GM21367 (cell line): ENCODE results near the gene KDM2B.

Source experiments
- ATAC-seq: cut with Tn5 transposase; IDR thresholded peaks from one replicate; pipeline ENCODE4 v1.9.1; 2021; ENCODE audit not compliant: unreplicated experiment

KDM2B gene

DNA sequence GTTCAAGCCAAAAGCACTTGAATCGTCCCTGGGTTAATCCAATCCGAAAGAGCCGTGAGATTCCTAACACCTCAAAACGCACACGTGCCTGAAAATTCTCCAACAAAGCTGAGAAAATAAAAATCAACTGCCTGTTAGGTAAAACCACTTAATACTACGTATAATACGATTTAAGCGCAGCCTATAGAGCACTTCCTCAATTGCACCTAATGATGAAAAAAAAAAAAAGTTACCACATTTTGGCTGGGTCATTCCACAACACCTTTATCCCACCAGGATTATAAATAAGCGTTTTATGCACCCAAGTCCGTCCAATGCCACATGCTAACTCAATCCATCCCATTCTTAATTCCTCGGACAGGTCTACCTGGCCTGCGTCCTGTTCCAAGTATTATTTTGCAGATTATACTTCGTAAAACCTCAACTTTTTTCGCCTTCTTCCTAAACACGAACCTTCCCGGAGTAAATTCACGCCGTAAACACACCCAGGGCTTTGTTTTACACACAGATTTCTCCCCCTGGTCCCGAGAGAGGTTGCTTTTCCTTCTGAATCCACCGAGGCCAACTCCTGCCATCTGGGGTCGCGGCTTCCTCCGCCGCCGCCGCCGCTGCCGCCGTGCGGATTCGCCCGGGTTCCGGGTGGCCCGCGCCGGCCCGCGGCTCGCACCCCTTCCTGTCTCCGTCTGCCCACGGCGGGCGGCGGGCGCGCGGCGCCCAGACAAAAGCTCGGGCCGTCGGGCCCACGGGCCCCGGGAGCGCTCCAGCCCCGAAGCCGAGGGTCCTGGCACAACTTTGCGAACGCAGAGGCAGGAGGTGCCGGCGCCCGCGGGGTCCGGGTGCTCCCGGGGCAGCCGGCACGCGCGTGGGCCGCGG, 114.7 kb downstream of the KDM2B start:
- peak; percentile 7 for ATAC-seq

DNA sequence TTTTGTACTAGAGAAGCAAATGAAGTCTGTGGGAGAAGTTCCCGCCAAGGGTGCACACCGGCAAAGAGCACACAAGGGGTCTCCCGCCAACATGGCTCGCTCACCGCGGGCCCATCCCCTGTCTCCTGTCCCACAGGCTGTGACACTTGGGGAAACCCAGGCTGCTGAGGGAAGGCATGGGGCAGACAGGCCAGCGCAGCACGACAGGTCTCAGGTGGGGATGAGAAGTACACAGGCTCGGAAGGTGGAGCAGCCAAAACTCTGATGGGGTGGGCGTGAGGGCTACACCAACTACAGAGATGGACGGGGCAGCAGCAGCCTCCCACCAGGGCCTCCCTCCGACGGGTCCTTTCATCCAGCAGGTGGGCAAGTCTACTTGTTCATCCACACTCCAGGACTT, 116.5 kb downstream of the KDM2B start:
- ATAC-seq, result no peak

DNA sequence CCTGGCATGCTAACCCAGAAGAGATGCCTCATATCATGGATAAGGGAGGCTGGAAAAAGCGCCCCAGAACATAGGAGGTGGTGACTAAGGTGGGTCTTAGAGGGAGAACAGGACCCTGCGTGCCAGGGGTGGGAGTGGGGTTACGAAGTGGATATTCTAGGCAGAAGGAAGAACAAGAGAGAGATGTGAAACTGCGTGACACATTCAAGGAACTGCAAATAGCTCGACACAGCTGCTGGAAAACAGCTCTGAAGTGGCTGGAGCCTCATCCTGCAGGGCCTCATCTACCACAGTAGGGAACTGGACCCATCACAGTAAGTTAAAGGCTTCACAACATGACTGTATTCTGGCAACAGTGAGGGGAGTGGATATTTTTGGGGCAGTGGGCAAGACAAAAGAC, 119.8 kb downstream of the KDM2B start:
- ATAC-seq, result no peak

DNA sequence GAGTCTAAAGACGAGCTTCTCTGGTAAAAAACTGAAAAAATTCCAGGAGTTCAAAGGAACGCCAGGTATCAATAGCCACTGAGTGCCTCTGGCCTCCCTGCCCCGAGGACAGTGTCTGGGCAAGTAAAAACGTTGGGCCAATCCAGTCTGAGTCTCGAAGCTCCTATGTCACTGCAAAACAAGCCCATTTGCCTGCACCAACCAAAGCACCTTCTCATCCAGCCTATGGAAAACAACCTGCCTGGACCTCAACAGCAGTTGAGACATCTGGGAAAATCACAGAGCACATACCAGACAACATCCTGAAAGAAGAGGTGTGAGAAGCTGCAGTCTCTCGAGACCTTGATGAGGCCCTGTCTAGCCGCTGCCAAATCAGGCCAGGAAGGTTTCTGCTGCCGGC, 124.3 kb downstream of the KDM2B start:
- ATAC-seq, result no peak

DNA sequence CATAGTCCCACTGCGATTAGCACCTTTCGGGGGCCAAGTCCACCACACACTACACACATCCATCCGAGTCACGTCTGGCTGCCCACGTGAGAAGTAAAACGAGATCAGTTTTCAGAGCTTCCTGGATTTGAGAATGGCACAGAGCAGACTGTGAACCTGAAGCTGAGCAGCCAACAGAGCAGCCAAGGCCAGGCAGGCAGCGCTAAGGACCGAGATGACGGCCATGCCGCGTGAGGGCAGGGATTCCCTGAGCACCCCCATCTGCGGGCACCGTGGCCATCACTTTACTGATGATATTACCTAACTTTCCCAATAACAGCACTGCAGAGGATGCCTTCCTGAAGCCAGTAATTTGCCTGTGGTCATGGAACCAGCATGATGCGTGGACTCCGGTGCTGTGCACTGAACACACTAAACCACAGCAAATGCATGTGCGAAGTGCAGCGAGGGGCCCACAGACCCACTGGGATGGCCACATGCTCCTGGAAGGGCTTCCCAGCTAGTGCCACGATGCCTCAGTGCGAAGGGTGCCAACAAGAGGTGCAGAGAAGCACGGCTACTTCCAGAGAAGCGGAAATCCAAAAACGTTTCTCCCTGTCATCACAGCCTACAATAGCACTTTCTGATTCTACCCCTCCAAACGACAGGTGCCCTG, 124.9 kb downstream of the KDM2B start:
- no peak for ATAC-seq

DNA sequence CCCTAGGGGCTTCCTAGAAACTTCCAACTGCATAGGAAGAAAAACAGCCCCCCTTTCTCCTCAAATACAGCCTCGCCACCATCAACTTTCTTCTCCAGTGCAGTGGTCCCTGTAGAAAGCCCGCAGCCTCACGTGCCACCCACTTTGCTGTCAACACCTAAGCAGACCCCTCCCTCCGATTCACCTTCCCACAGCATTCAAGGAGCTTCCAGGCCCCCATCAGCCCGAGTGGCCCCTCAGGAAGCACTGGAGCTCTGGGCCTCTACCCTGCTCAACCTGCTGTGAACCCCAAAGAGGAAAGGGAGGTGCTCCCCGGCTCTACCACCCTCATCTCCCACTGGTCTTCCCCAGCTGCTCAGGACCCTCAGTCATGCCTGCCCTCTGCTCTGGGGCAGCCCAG, 125.9 kb downstream of the KDM2B start:
- no peak for ATAC-seq

DNA sequence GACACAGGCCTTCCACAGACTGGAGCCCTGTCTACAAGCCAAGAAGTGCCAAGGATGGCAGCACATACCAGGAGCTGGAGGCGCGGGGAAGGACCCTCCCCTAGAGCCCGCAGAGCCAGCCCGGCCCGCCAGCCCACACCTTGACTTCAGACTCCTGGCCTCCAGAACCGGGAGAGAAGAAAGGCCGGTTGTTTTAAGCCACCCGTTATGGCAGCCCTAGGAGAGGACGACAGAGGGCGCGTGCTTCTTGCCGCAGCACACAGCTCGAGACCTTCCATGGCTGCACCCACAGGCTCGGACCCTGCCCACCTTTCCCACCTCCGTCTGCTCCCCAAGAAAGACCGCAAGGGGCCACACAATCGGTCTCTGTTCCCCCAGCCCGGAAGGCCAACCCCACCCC, 127.2 kb downstream of the KDM2B start:
- no peak for ATAC-seq

DNA sequence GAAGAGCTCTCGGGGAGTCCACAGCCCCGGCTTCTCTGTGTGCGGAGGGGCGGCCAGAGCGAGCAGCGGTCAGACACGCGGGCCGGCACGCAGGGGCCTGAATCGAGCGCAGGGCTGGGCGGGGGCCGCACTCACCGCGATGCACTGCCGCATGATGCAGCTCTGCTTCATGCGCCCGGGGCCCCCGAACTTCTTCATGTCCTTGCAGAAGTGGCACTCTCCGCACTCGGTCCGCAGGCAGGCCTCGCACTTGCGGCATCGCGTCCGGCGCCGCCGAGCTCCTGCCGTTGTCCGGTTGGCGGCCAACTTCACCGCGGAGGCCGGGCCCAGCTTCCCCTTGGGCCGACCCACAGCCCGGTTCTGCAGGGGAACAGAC, 127.8 kb downstream of the KDM2B start:
- no peak for ATAC-seq

DNA sequence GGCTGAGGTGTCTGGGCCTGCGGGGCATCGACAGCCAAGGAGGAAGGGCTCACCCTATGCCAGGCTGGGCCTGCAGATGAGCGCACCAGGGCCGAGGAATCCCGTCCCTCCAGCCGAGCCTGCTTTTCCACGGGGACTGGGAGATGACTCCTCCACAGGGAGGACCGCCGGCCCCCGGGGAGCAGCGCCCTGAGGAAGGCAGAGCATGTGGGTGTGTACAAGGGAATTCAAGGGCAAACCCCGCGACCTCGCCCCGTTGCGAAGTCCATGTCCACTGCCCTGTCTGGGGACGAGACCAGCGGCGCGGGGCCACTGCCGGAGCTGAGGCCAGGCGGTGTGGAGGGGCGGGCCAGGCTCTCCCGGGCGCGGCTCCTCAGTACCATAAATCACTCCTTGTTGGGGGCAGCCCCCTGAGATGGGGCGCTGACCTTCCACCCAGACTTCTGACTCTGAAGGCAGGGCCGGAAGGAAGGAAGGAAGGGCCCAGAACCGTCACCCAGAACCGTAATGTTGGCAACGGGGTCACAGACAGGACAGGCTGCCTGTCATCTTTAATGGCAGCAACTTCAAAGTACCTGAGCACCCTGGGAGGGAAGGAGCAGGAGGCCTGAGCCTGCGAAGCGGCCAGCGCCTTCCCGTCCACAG, 128.4 kb downstream of the KDM2B start:
- no peak for ATAC-seq

DNA sequence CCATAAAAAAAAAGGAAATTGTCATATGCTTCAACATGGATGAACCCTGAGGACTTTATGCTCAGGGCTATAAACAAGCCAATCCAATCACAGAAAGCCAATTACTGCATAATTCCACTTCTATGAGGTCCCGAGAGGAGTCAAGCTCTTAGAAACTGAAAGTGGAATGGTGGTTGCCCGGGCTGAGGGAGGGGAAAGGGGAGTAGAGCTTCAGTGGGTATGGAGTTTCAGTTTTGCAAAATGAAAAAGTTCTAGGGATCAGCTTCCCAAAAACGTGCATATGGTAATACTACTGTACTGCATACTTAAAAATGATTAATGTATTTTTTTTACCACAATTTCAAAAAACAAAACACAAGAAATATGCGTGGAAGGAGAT, 128.9 kb downstream of the KDM2B start:
- no peak for ATAC-seq

DNA sequence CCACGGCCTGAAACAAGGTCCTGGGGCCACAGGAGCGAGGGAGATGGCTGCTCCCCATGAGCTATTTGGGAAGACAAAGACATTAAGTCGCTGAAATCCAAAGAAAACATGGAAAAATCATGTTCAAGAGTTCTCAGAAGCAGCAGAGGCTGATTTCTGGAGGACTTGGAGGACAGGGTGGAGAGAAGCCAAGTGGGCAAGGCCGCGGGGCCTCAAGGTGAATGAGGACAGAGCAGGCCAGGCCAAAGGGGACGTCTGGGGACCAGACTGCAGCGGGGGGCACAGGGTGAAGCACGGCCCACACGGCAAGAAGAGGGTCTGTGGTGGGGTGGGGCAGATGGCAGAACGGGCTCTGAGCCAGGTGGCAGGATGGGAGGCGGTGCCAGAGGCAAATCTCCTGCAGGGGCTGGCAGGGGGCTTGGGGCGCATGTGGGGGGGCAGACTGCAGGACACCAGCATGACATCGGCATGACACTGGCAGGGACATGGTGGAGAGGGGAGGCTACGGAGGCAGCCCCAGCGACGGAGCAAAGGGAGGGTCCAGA, 132.0 kb downstream of the KDM2B start:
- ATAC-seq, result no peak

DNA sequence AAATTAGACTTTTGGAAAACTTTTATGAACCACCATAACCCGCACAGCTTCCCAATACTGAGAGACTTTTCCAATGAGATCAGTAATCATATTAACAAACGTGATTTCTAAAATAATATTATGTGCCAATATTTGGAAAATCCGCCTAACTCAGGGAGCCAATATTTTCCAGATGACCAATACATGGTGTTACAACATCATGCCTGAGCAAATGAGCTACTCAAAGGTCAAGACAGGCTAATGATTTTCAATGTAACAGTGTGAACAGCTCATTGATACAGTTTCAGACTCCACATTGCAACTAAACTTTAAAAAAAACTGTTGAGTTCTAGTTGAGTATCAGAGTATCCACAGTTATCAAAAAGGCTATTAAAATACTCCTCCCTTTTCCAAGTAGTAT, 134.1 kb downstream of the KDM2B start:
- no peak for ATAC-seq

DNA sequence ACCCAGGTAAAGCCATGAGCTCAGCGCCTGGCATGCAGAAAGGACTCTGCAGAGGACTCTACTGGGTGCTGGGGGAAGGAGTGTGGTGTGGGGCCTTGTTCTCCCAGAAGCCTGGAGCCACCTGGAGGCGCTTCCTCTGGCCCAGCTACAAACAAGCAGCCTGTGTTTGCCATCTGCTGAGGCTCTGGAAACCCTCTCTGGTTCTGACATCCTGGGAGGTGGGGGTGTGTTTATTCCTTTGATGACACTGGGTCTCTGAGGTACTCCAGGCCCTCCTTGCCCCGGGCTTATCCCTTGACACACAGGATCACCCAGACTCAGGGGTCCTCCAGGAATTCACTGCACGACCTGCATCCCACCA, 136.0 kb downstream of the KDM2B start:
- ATAC-seq, result no peak

DNA sequence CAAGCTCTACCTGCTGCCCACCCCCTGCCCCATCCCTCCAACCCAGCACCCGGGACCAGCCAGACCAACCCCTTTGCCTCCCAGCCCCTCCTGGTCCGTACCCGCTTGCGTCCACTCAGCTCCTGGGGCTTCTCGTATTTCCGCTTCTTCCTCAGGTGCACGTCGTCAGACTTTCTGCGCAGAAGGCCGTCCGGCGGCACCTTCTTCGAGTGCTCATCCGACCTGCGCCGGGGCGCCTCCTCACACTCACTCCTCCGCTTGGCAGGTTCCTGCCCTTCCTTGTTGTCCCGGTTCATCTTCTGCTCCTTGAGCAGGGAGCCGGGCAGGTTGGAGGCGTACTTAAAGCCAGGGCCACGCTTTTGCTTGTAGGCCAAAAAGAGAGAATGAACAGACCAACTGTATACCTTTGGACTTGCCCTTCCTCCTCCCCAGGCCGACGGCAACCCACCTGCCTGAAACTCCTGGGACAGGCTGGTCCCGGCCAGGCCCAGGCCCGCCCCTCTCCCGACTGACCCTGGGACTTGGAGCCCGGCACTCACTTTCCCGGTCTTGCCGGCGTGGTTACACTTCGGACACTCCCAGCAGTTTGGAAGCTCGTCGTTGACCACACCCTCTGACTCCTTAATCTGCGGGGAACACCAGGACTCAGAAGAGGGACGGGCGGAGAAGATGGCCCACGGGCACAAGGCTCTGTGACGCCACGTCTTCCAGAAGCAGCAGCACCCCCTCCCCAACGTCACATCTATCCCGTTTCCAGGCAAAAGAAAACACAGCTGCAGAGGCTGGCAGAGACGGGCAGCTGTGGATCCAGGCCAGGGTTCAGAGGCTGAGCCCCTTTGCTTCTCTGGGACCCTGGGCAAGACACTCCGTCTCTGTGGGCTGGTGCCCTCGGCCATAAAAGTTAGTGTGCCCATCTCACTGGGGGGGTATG, 136.6 kb downstream of the KDM2B start:
- no peak for ATAC-seq

DNA sequence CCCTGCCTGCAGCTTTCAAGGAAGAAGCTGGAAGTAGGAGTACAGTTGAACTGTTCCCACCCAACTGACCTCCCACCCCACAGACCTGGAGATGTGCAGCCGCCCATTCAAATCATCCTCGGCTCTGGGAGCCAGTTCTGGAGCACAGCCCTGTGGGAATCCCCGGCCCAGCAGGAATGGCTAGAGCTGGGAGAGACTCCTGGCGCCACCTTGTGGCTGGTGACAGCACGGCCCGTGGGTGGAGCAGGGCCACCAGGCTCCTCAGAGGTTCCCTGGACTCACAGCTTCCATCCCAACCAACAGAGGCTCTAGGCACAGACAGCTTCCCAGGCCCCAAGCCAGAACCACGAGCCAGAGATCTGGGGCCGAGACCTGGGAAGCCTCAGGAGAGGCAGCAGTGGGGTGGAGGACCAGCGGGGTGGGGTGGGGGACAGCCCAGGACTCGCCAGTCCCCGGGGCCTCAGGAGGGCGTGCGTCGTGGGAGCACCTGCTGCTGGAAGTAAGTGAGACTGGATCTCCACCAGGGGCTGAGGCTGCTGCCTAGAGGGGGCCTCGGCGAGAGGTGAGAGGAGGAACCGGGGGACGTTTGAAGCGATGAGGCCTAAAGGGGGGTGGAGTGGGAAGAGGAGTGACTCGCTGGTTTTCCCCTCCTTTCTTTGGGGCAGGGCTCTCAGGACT, 137.5 kb downstream of the KDM2B start:
- no peak for ATAC-seq

DNA sequence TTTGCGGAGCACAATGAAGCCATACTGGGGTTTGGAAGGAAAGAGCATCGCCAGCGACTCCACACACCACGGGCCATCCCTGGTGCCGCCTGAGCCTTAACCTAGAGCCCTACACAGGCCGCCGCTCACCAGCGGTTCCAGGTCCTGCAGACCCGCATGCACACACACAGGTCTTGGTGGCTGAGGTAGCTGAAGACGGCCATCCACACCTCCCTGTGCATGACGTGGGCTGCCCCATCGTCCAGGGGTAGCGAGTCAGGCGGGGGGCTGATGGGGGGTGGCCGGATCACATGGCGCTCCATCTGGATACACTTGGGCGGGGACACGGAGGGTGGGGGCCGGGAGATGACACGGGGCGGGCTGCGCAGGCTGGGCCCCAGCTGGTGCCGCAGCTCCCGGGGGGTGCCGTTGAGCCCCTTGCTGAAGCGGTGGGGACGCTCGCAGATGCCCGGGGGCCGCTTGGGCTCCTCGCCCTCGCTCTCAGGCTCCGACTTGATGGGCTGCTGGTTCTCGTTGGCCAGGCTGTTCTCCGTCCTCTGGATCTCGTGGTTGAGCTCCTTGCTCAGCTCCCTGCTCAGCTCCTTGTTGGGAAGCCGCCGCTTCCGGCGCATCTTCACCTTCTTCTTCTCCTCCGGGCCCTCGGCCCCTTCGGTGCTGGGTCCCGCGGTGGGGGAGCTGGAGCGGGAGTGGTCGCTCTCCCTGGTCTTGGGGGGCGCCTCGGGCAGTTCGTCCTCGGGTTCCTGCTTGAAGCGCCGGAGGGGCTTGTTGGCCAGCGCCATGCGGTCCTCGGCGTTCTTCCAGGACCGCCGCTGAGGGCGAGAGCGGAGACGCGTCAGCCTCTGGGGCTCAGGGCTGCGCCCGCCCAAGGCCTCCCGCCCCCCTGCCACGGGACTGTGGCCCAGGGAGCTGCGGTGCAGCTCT, 138.5 kb downstream of the KDM2B start:
- ATAC-seq, result no peak

DNA sequence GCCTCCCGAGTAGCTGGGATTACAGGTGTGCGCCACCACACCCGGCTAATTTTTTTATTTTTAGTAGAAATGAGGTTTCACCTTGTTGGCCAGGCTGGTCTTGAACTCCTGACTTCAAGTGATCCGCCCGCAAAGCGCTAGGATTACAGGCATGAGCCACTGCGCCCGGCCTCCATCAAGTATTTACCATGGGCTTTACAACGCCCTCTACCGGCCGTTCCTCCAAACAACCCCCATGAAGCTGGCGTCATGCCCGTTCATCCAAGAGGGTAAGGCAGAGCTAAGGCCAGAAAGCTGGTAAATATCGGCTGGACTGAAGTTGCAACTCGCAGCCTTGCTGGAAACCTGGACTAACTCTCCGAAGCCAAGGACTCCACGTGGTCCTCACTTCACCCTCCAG, 139.3 kb downstream of the KDM2B start:
- no peak for ATAC-seq

DNA sequence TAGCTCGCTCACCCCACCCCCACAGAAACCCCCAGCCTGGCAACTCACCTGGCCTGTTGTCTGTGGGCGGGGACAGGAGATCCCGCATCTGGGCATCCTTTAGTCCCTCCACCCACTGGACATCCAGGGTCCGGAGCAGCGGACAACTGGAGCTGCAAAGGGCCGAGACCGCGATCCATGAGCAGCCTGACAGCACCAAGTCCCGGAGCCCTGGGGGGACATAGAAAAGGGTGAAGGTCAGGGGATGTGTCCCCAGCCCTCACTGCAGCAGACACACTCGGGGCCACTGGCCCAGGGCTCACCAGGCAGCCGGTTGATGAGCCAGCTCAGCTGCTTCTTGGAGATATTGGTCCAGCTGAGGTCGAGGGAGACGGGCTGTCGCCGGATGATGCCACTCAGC, 140.1 kb downstream of the KDM2B start:
- ATAC-seq, result no peak

DNA sequence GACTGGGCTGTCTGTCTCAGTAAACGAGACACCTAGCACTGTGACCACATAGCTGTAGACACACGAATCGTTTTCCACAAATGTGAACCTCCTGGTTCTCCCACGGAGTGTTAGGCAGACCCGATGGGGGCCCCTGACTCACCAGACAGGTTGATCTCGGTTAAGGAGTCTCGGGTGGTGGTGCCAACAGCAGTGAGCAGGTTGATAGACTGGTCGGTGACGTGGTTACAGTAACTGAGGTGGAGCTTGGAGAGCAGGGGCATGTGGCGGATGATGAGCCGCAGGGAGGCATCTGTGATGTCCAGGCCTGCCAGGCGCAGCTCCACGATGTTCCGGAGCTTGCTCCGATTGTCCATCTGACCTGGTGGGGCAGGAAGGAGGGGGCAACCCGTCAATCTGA, 141.1 kb downstream of the KDM2B start:
- ATAC-seq, result no peak
